Uterus (tissue), 4 donors: ENCODE results near the gene ITPR1. TPM values are rescaled to one million over a fixed set of nuclear protein-coding genes. Genes with fewer than 3 reads are reported as not detected.

ENCODE experiments used
- DNase-seq, 2 donors: peaks; one replicate each; pipeline ENCODE4 v3.0.0-alpha.2; 2019 to 2020
- H3K27ac ChIP-seq, 2 donors: fragments of 200-600 bp; sonication (generic); 1 replicate in 1 of 2; 2 replicates in 1 of 2; pipeline ENCODE4 v1.5.1; 2016 to 2018
- H3K27me3 ChIP-seq, 2 donors: fragments of 200-600 bp; sonication (generic); one replicate each; pipeline ENCODE4 v1.5.1; 2018 to 2019; ENCODE audit warnings: control low read depth in 1 of 2
- H3K36me3 ChIP-seq, 2 donors: fragments of 200-600 bp; sonication (generic); one replicate each; pipeline ENCODE4 v1.5.1; 2019; ENCODE audit warnings: control low read depth in 1 of 2
- H3K4me1 ChIP-seq, 2 donors: fragments of 200-600 bp; sonication (generic); one replicate each; pipeline ENCODE4 v1.5.1; 2018 to 2019; ENCODE audit warnings: control low read depth in 1 of 2
- H3K4me3 ChIP-seq, 2 donors: fragments of 200-600 bp; sonication (generic); 1 replicate in 1 of 2; 2 replicates in 1 of 2; pipeline ENCODE4 v1.5.1; 2018 to 2019; ENCODE audit warnings: mild to moderate bottlenecking in 1 of 2
- H3K9me3 ChIP-seq, 2 donors: fragments of 200-600 bp; sonication (generic); one replicate each; pipeline ENCODE4 v1.5.1; 2019; ENCODE audit warnings: control low read depth in 1 of 2
- POLR2A ChIP-seq, 2 donors: fragments of 450-650 bp; IDR thresholded peaks; one replicate each; pipeline ENCODE4 v1.6.1; 2016; ENCODE audit warnings: antibody characterized with exemption in 2 of 2, mild to moderate bottlenecking in 1 of 2, moderate library complexity in 1 of 2
- intact Hi-C: fragments of 100-400 bp; cut with DNase I; formaldehyde crosslinking; loops from one replicate; pipeline ENCODE4 v1.15.1; 2023; ENCODE audit warnings: low total_unique reads
- total RNA-seq, 4 donors: library from RNA; depleted of rRNA in 3 of 4; stranded (reverse); fragments of >200 nt in 3 of 4; gene quantifications; one replicate each; pipeline versions ENCODE4 v1.1.0 to v1.2.4, GENCODE V29; 2014 to 2023
- TF ChIP-seq, protein P1 (sequence below), 4 experiments: fragments of 200-600 bp in 2 of 4; fragments of 450-650 bp in 2 of 4; sonication (generic) in 2 of 4; IDR thresholded peaks; one replicate each; pipeline ENCODE4 v1.5.1; 2016 to 2019; ENCODE audit warnings: antibody characterized with exemption in 4 of 4, mild to moderate bottlenecking in 2 of 4, moderate library complexity in 1 of 4
- donor health status: DM: yes; HTN: yes; CAD: no.

ITPR1 gene
- total RNA-seq, 4 donors from 2014 or later: 98.2 to 224 (median 141) TPM

DNA sequence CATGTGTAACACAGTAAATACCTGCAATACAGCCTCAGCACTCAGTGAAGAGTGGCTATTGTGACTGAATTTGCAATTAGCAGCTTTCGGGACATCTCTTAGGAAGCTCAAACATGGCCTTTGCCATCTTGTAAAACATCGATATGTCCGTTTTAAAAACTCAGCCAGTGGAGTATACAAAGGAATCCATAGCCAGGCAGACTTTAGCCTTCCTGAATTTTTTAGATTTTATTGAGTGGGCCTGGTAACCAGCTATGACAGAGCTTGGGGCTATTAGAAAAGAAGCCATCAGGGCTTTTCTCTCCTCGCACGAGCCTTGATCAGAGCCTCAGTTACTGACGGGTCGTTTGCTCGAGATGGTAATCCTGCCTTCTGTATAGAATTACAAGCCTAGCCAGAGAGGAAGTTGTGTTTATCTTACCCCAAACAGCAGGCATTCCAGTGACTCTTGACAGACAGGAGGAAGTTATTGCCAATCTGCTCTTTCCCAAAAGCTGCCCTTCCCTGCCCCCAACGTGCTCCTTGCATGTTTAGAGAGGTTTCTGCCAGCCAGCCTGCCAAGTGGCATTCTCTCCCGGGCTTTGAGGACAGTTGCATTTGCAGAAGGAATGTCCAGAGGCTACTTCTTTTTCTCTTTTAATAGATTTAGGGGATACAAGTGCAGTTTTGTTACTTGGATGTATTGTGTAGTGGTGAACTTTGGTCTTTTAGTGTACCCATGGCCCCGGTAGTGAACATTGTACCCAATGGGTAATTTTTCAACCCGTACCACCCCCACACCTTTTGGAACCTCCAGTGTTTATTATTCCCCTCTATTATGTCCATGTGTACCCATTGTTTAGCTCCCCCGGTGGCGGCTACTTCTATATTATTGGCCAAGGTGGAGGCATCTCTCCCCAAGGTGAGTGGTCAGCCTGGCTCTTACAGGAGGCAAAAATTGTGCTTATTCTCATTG lies 40.6 kb downstream of the ITPR1 start:
- no peak for TF ChIP-seq POLR2A (IDR thresholded peaks at IDR 0.05)
- TF ChIP-seq, protein P1, sequence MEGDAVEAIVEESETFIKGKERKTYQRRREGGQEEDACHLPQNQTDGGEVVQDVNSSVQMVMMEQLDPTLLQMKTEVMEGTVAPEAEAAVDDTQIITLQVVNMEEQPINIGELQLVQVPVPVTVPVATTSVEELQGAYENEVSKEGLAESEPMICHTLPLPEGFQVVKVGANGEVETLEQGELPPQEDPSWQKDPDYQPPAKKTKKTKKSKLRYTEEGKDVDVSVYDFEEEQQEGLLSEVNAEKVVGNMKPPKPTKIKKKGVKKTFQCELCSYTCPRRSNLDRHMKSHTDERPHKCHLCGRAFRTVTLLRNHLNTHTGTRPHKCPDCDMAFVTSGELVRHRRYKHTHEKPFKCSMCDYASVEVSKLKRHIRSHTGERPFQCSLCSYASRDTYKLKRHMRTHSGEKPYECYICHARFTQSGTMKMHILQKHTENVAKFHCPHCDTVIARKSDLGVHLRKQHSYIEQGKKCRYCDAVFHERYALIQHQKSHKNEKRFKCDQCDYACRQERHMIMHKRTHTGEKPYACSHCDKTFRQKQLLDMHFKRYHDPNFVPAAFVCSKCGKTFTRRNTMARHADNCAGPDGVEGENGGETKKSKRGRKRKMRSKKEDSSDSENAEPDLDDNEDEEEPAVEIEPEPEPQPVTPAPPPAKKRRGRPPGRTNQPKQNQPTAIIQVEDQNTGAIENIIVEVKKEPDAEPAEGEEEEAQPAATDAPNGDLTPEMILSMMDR (IDR thresholded peaks at IDR 0.05): no peak
- Histone ChIP-seq H3K27me3 (no peaks in the 10 kb centered on the region), H3K27ac (peak overlapping the region in 1 of 2 donors; percentile 7), H3K9me3 (no peaks in the 10 kb centered on the region), H3K4me1 (peaks cover 0 to 4% of the 10 kb centered on the region in 2 donors), H3K4me3 (no peak overlapping the region), H3K36me3 (no peaks in the 10 kb centered on the region)
- intact Hi-C loops: no loop called here
- no peak for DNase-seq

DNA sequence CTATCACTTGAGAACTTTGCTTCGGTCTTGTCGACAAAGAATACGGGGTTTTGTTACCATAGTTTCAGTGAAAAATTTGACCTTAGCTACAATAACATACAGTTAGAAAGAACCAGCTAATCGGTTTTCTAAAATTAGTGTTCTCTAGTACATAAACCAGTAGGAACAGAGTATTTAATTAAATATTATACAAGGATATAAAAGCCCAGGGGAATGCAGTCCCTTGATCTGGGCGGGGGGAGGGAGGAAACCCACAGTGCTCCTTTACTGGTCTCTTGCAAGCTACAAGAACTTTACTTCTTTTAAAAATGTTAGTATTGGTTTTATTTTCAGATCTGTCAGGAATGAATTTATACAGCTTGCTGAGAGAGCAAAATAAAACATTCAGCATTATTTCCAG lies 41.8 kb downstream of the ITPR1 start:
- no peaks in the 10 kb centered on the region for H3K27me3 ChIP-seq
- intact Hi-C loops: no loop called here
- H3K9me3 ChIP-seq: no peaks in the 10 kb centered on the region
- H3K4me3 ChIP-seq: no peak overlapping the region
- peaks cover 0 to 4% of the 10 kb centered on the region in 2 donors for H3K4me1 ChIP-seq
- no peak for DNase-seq
- peak overlapping the region in 1 of 2 donors; percentile 7 for H3K27ac ChIP-seq
- TF ChIP-seq, protein P1 (IDR thresholded peaks at IDR 0.05): no peak
- no peak for TF ChIP-seq POLR2A (IDR thresholded peaks at IDR 0.05)
- H3K36me3 ChIP-seq: no peaks in the 10 kb centered on the region

DNA sequence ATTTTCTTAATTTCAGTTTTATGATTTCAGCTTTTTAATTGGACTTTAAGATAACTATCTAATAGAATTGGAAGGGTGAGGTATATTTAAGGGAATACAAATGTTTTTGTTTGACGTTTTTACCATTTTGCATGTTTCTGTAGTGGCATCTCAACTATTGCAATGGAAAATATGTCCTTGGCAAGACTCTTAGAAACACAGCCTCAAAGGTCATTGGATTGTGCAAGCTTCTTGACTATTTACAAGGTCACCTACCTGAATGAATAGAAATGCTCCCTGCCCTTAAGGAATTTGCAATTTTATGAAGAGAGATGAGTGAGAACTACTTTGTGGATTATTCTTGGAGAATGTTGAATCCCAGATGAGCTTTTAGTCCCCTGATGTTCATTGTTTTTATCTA lies 43.1 kb downstream of the ITPR1 start:
- no peak overlapping the region for H3K27ac ChIP-seq
- H3K9me3 ChIP-seq: no peaks in the 10 kb centered on the region
- peaks cover 0 to 4% of the 10 kb centered on the region in 2 donors for H3K4me1 ChIP-seq
- H3K4me3 ChIP-seq: no peak overlapping the region
- TF ChIP-seq, protein P1 (IDR thresholded peaks at IDR 0.05): no peak
- no peak for TF ChIP-seq POLR2A (IDR thresholded peaks at IDR 0.05)
- DNase-seq: no peak
- no peaks in the 10 kb centered on the region for H3K27me3 ChIP-seq
- no peaks in the 10 kb centered on the region for H3K36me3 ChIP-seq
- intact Hi-C loops: no loop called here

DNA sequence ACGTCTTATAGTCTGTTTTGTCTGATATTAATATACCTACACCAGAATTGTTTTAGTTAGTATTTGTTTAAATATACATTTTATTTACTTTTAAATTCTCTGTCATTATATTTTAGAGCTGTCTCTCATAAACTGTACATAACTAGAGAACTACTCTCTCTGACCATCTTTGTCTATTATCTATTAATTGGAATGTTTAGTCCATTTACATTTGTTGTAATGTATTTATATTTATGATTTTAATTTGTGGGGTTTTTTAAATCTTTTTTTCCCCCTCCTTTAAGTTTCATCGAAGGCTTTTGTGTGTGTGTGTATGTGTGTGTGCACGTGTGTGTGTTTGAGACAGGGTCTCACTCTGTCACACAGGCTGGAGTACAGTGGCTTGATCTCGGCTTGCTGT lies 47.1 kb downstream of the ITPR1 start:
- H3K27ac ChIP-seq: no peak overlapping the region
- no peak for DNase-seq
- peaks cover 0 to 4% of the 10 kb centered on the region in 2 donors for H3K4me1 ChIP-seq
- no peaks in the 10 kb centered on the region for H3K9me3 ChIP-seq
- TF ChIP-seq, protein P1 (IDR thresholded peaks at IDR 0.05): no peak
- no peak for TF ChIP-seq POLR2A (IDR thresholded peaks at IDR 0.05)
- no peaks in the 10 kb centered on the region for H3K27me3 ChIP-seq
- no peak overlapping the region for H3K4me3 ChIP-seq
- intact Hi-C loops: no loop called here
- H3K36me3 ChIP-seq: no peaks in the 10 kb centered on the region

DNA sequence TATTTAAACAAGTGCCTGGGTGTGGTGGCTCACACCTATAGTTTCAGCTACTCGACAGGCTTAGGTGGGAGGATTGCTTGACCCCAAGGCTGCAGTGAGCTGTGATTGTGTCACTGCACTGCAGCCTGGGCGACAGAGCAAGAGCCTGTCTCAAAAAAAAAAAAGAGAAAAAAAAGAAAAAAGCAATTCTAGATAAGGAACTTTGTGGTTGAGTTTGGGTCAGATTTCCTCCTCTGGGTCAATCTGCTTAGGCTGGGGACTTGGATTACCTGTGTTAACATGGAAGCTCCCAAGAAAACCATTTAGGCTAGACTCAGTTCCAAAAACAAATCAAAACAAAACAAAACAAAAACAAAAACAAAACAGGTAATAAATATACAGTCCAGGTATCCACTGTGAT lies 50.0 kb downstream of the ITPR1 start:
- no peak overlapping the region for H3K27ac ChIP-seq
- H3K9me3 ChIP-seq: no peaks in the 10 kb centered on the region
- intact Hi-C loops: no loop called here
- H3K27me3 ChIP-seq: no peaks in the 10 kb centered on the region
- DNase-seq: no peak
- H3K4me3 ChIP-seq: no peak overlapping the region
- H3K36me3 ChIP-seq: no peaks in the 10 kb centered on the region
- peaks cover 0 to 4% of the 10 kb centered on the region in 2 donors for H3K4me1 ChIP-seq
- TF ChIP-seq, protein P1 (IDR thresholded peaks at IDR 0.05): no peak
- no peak for TF ChIP-seq POLR2A (IDR thresholded peaks at IDR 0.05)
